ENCODE measurements around the gene ITGA11. TPM values are rescaled to one million over a fixed set of nuclear protein-coding genes. Genes with fewer than 3 reads are reported as not detected.

Gene ITGA11
- total and polyA plus RNA-seq, 2 donors (not counting 1 experiment from before 2014, with no cell fraction given): not detected

- H3K36me3 ChIP-seq (replicated peaks in 1 of 2; ENCODE audit: control extremely low read depth in 1 of 2, control insufficient read depth in 1 of 2, extremely low read depth in 1 of 2, insufficient read depth in 2 of 2, low read length in 1 of 2): no peaks in the 10 kb centered on the region
- WGBS (ENCODE audit: insufficient coverage): 80% methylated on average over 9 of the region's 14 CpGs
- H3K9ac ChIP-seq (ENCODE audit: low read length): no peak overlapping the region
- H3K4me2 ChIP-seq (replicated peaks; ENCODE audit: low read depth, low read length, poor library complexity, severe bottlenecking): no peak overlapping the region
- no peak overlapping the region for H3K4me3 ChIP-seq (ENCODE audit: control extremely low read depth in 1 of 5, extremely low read depth in 1 of 5, insufficient read depth in 1 of 5, low read depth in 2 of 5, low read length in 4 of 5)
- intact Hi-C loops (cut with micrococcal nuclease): no loop called here
- H3K4me1 Mint-ChIP-seq: no peaks in the 10 kb centered on the region
- H3K9me3 ChIP-seq (ENCODE audit: control extremely low read depth in 1 of 3, control insufficient read depth in 2 of 3, insufficient read depth in 1 of 3, low read length in 2 of 3): no peaks in the 10 kb centered on the region
- no peaks in the 10 kb centered on the region for H3K9me3 Mint-ChIP-seq (ENCODE audit: insufficient read depth)
- H3K27ac Mint-ChIP-seq: no peak overlapping the region
- CTCF ChIA-PET: no interaction called here
- no peak for ATAC-seq (ENCODE audit: low read depth)
- no peak overlapping the region for H3K27ac ChIP-seq (ENCODE audit: low read length in 2 of 2)
- POLR2A ChIA-PET: no interaction called here
- no peak for DNase-seq
- no peak overlapping the region for H3K4me3 Mint-ChIP-seq
- no peaks in the 10 kb centered on the region for H4K20me1 ChIP-seq (ENCODE audit: control insufficient read depth, insufficient read depth, low read length, poor library complexity, severe bottlenecking)
- peaks cover 17% of the 10 kb centered on the region for H3K27me3 Mint-ChIP-seq
- TF ChIP-seq EZH2 (IDR thresholded peaks at IDR 0.05; ENCODE audit: borderline replicate concordance, insufficient read depth, low read depth, low read length, poor library complexity, severe bottlenecking): no peak
- TF ChIP-seq CTCF (IDR thresholded peaks at IDR 0.05): no peak
- H3K79me2 ChIP-seq (ENCODE audit: control insufficient read depth, insufficient read depth, low read length): no peaks in the 10 kb centered on the region
- H3K4me1 ChIP-seq (ENCODE audit: control insufficient read depth in 2 of 2, insufficient read depth in 2 of 2, low read length in 2 of 2): no peaks in the 10 kb centered on the region
- H2AFZ ChIP-seq (ENCODE audit: insufficient read depth, low read depth, low read length, poor library complexity, severe bottlenecking): no peak overlapping the region
- peaks cover 0 to 5% (median 0%) of the 10 kb centered on the region in 4 experiments for H3K27me3 ChIP-seq (replicated peaks in 1 of 4; ENCODE audit: control extremely low read depth in 1 of 4, control insufficient read depth in 3 of 4, insufficient read depth in 4 of 4, low read length in 3 of 4)
These were observed 96.3 kb downstream of the ITGA11 start for GRCh38 chr15:68335655-68336054.

- intact Hi-C loops (cut with micrococcal nuclease): no loop called here
- TF ChIP-seq EZH2 (IDR thresholded peaks at IDR 0.05; ENCODE audit: borderline replicate concordance, insufficient read depth, low read depth, low read length, poor library complexity, severe bottlenecking): no peak
- TF ChIP-seq CTCF (IDR thresholded peaks at IDR 0.05): no peak
- H3K4me3 ChIP-seq (ENCODE audit: control extremely low read depth in 1 of 5, extremely low read depth in 1 of 5, insufficient read depth in 1 of 5, low read depth in 2 of 5, low read length in 4 of 5): no peak overlapping the region
- H3K4me2 ChIP-seq (replicated peaks; ENCODE audit: low read depth, low read length, poor library complexity, severe bottlenecking): no peak overlapping the region
- no peak overlapping the region for H3K27ac ChIP-seq (ENCODE audit: low read length in 2 of 2)
- POLR2A ChIA-PET: no interaction called here
- DNase-seq: no peak
- no peaks in the 10 kb centered on the region for H3K9me3 ChIP-seq (ENCODE audit: control extremely low read depth in 1 of 3, control insufficient read depth in 2 of 3, insufficient read depth in 1 of 3, low read length in 2 of 3)
- H2AFZ ChIP-seq (ENCODE audit: insufficient read depth, low read depth, low read length, poor library complexity, severe bottlenecking): no peak overlapping the region
- H3K9ac ChIP-seq (ENCODE audit: low read length): no peak overlapping the region
- no peaks in the 10 kb centered on the region for H3K4me1 Mint-ChIP-seq
- H3K27me3 ChIP-seq (replicated peaks in 1 of 4; ENCODE audit: control extremely low read depth in 1 of 4, control insufficient read depth in 3 of 4, insufficient read depth in 4 of 4, low read length in 3 of 4): peaks cover 0 to 5% (median 0%) of the 10 kb centered on the region in 4 experiments
- H3K79me2 ChIP-seq (ENCODE audit: control insufficient read depth, insufficient read depth, low read length): no peaks in the 10 kb centered on the region
- no peaks in the 10 kb centered on the region for H3K36me3 ChIP-seq (replicated peaks in 1 of 2; ENCODE audit: control extremely low read depth in 1 of 2, control insufficient read depth in 1 of 2, extremely low read depth in 1 of 2, insufficient read depth in 2 of 2, low read length in 1 of 2)
- 83% methylated on average over 1 of the region's 1 CpG for WGBS (ENCODE audit: insufficient coverage)
- H3K27me3 Mint-ChIP-seq: peaks cover 17% of the 10 kb centered on the region
- CTCF ChIA-PET: no interaction called here
- H4K20me1 ChIP-seq (ENCODE audit: control insufficient read depth, insufficient read depth, low read length, poor library complexity, severe bottlenecking): no peaks in the 10 kb centered on the region
- H3K4me3 Mint-ChIP-seq: no peak overlapping the region
- no peak for ATAC-seq (ENCODE audit: low read depth)
- H3K27ac Mint-ChIP-seq: no peak overlapping the region
- H3K9me3 Mint-ChIP-seq (ENCODE audit: insufficient read depth): no peaks in the 10 kb centered on the region
- no peaks in the 10 kb centered on the region for H3K4me1 ChIP-seq (ENCODE audit: control insufficient read depth in 2 of 2, insufficient read depth in 2 of 2, low read length in 2 of 2)
These were observed 96.7 kb downstream of the ITGA11 start for GRCh38 chr15:68335251-68335650.
